ENCODE measurements around the gene ZFP1. TPM values are rescaled to one million over a fixed set of nuclear protein-coding genes. Genes with fewer than 3 reads are reported as not detected.
A peak's percentile ranks its signal among the peaks of the same experiment; 100 is the strongest.

The ZFP1 gene
- total RNA-seq, 4 donors from 2014 or later, result 3.1 to 9.1 (median 5.7) TPM

DNA sequence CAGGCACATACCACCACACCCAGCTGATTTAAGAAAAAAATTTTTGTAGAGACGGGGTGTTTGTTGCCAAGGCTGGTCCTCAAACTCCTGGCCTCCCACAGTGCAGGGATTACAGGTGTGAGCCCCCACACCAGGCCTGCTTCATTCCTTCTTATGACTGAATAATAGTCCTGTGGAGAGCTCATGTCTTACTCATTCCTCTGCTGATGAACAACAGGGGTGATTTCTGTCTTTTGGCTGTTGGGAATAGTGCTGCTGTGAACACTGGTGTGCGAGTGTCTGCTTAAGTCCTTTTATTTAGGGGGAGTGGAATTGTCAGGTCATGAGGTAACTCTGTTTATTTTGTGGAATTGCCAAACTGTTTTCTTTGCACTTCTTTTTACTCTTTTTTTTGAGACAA, 67.8 kb downstream of the ZFP1 start:
- no peak for TF ChIP-seq POLR2A (IDR thresholded peaks at IDR 0.05)
- TF ChIP-seq, protein P1, sequence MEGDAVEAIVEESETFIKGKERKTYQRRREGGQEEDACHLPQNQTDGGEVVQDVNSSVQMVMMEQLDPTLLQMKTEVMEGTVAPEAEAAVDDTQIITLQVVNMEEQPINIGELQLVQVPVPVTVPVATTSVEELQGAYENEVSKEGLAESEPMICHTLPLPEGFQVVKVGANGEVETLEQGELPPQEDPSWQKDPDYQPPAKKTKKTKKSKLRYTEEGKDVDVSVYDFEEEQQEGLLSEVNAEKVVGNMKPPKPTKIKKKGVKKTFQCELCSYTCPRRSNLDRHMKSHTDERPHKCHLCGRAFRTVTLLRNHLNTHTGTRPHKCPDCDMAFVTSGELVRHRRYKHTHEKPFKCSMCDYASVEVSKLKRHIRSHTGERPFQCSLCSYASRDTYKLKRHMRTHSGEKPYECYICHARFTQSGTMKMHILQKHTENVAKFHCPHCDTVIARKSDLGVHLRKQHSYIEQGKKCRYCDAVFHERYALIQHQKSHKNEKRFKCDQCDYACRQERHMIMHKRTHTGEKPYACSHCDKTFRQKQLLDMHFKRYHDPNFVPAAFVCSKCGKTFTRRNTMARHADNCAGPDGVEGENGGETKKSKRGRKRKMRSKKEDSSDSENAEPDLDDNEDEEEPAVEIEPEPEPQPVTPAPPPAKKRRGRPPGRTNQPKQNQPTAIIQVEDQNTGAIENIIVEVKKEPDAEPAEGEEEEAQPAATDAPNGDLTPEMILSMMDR (IDR thresholded peaks at IDR 0.05), result no peak
- Histone ChIP-seq H3K4me1 (no peaks in the 10 kb centered on the region), H3K36me3 (no peaks in the 10 kb centered on the region), H3K27ac (no peak overlapping the region), H3K9me3 (no peaks in the 10 kb centered on the region), H3K27me3 (no peaks in the 10 kb centered on the region), H3K4me3 (no peak overlapping the region)
- no peak for DNase-seq
- intact Hi-C loops (cut with DNase I), result no loop called here
- 77 to 88% methylated on average over 2 of the region's 2 CpGs for WGBS, 2 donors

DNA sequence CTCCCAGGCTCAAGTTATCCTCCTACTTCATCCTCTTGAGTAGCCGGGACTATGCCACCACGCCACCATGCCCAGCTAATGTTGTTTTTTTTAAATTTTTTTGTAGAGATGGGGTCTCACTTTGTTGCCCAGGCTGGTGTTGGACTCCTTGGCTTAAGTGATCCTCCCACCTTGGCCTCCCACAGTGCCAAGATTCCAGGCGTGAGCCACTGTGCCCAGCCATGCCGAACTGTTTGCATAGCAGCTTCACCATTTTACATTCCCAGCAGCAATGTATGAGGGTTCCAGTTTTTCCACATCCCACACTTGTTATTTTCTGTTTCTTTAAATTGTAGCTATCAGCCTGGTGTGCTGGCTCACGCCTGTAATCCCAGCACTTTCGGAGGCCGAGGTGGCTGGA, 68.3 kb downstream of the ZFP1 start:
- intact Hi-C loops (cut with DNase I), result no loop called here
- no peak overlapping the region for H3K4me3 ChIP-seq
- TF ChIP-seq POLR2A (IDR thresholded peaks at IDR 0.05), result no peak
- TF ChIP-seq, protein P1 (IDR thresholded peaks at IDR 0.05), result no peak
- no peak overlapping the region for H3K27ac ChIP-seq
- no peaks in the 10 kb centered on the region for H3K27me3 ChIP-seq
- H3K9me3 ChIP-seq, result no peaks in the 10 kb centered on the region
- 81 to 93% methylated on average over 4 to 7 of the region's 7 CpGs for WGBS, 2 donors
- H3K4me1 ChIP-seq, result no peaks in the 10 kb centered on the region
- DNase-seq, result no peak
- H3K36me3 ChIP-seq, result no peaks in the 10 kb centered on the region

DNA sequence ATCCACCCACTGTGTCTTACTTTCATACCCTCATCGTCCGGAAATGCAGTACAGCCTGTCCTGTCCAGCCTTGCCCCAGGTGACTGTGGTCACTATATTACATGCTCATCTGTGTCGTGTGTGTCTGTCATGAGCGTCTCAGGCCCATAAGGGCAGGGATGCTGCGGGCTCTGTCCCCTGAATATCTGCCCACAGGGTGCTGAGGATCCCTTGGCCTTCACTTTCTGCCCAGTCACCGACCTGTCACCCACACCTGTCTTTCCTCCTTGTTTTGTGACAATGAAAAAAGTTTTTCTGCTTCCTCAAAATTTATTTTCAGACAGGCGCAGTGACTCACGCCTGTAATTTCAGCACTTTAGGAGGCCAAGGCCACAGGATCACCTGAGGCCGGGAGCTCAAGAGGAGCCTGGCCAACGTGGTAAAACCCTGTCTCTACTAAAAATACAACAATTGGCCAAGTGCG, 69.1 kb downstream of the ZFP1 start:
- Histone ChIP-seq H3K9me3 (no peaks in the 10 kb centered on the region), H3K27me3 (no peaks in the 10 kb centered on the region), H3K36me3 (no peaks in the 10 kb centered on the region), H3K27ac (no peak overlapping the region), H3K4me1 (no peaks in the 10 kb centered on the region), H3K4me3 (no peak overlapping the region)
- DNase-seq, result no peak
- intact Hi-C loops (cut with DNase I), result no loop called here
- TF ChIP-seq, protein P1 (IDR thresholded peaks at IDR 0.05), result no peak
- no peak for TF ChIP-seq POLR2A (IDR thresholded peaks at IDR 0.05)
- 74 to 86% methylated on average over 5 to 8 of the region's 11 CpGs for WGBS, 2 donors

DNA sequence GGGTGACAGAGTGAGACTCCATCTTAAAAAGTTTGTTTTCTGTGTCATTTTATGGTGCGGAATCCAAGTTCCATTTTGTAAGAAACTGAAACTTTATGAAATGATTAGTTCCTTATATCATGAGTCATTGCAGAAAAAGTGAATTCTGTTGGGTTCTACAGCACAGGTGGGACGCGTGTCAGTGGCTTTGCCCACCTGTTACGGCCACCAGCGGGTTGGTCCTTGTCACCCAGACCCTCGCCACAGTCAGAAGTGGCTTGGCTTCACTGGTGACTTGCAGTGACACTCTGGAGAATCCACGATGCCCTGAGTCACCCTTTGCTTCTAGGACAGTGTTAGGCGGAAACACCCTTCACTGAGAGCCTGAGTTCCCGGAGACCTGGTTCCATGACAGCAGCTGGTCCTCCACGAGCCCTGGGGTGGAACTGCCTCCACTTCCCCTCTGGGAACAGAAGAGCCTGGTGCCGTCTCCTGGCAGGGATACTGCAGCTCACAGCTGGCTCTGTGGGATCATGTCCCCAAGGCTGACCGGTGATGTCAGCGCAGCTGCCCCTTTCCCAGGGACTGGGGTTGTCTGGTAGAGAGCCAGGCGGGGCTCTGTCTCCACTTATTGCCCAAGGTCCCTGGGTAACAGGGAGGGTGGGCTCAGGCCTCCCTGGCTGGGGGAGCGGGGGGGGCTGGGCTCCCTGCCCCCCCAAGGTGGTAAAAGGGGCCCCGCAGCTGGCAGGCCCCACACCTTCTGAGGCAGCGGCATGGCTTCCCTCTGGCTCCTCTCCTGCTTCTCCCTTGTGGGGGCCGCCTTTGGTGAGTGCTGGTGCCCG, 70.1 kb downstream of the ZFP1 start, which contains the start of gene CTRB1:
TSS of gene CTRB1 (plus strand) at position 733 of the 821 bp plus-strand sequence. CDS start at position 753, 20 bp downstream.
- H3K4me3 ChIP-seq, result peak within 1 kb of the TSS in 1 of 4 donors; percentile 18
- no peaks in the 10 kb centered on the region for H3K27me3 ChIP-seq
- H3K27ac ChIP-seq, result no peak within 1 kb of the TSS
- no peaks in the 10 kb centered on the region for H3K9me3 ChIP-seq
- no peak for DNase-seq
- H3K4me1 ChIP-seq, result no peaks in the 10 kb centered on the region
- intact Hi-C loops (cut with DNase I), result no loop called here
- H3K36me3 ChIP-seq, result no peaks in the 10 kb centered on the region
- TF ChIP-seq, protein P1 (IDR thresholded peaks at IDR 0.05), result no peak
- no peak for TF ChIP-seq POLR2A (IDR thresholded peaks at IDR 0.05)
- 72 to 80% methylated on average over 11 to 14 of the region's 19 CpGs for WGBS, 2 donors

DNA sequence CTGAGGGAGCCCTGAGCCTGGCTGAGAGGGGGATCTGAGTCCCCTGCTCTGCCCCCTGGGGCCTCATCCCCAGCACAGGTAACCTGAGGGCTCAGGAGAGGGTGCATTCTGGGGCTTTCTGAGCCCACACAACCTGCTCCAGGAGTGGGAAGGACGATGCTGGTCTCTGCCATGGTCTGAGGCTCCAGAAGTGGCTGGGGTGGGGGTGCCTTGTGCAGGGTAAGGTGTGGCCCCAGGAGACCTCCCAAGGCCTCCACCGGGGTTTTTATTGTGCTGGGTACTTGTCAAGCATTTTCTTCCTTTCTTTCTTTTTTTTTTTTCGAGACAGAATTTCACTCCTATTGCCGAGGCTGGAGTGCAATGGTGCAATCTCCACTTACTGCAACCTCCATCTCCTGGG, 70.8 kb downstream of the ZFP1 start:
- H3K4me1 ChIP-seq, result no peaks in the 10 kb centered on the region
- WGBS, 2 donors, result 68% methylated on average over 4 of the region's 4 CpGs
- H3K27ac ChIP-seq, result no peak overlapping the region
- peaks cover 0 to under 1% (median 0%) of the 10 kb centered on the region in 4 donors for H3K27me3 ChIP-seq
- no peaks in the 10 kb centered on the region for H3K9me3 ChIP-seq
- no peak overlapping the region for H3K4me3 ChIP-seq
- intact Hi-C loops (cut with DNase I), result no loop called here
- no peak for DNase-seq
- TF ChIP-seq, protein P1 (IDR thresholded peaks at IDR 0.05), result no peak
- no peak for TF ChIP-seq POLR2A (IDR thresholded peaks at IDR 0.05)
- H3K36me3 ChIP-seq, result no peaks in the 10 kb centered on the region

Measured in esophagus squamous epithelium (tissue), 5 donors.